Measurements from ENCODE around the gene LRRK1.

Gene LRRK1

DNA sequence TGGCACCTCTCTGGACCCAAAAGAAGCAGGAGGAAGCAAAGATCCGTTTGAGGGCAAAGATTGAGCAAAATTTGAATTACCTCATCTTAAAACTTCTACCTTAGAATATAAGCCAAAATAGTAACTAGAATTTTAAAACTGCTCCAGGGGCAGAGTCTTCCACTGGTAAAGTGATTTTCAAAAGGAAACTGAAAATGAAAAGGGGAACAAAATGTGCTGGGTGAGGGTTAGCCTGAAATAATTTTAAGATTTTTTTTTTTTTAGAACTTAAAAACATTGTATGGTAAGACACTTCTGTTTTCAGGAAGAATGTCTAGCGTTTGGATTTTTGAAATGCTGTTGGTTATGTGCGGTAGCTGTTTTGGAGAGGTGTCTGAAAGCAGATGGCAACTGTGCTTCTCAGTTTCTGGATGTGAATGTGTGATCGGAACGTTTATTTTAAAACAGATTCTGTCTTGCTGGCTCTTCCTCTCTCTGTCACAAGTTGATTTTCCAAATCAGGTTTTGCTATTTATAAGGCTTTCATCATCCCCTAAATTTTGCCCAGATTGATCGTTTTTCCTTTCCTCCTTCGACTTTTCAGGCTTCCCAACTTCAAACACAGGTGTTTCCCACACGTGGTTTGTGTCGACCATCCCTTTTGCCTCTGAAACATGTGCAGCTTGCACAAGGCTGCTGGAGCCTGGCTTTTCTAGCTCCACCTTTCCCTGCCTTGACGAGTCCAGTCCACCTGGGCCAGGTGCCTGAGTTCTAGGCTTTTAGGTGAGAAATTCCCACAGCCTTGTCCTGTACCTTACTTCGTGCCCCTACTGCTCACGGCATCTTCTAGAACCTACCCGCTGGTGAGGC is 3.3 kb downstream of the LRRK1 start:
- Histone ChIP-seq H3K4me3 (ENCODE audit: low read length) (peak overlapping the region; percentile 96), H3K27ac (ENCODE audit: low read depth, low read length) (peak overlapping the region; percentile 92), H3K4me1 (ENCODE audit: control insufficient read depth, low read length) (peaks cover 72% of the 10 kb centered on the region), H3K27me3 (ENCODE audit: control insufficient read depth, low read length) (no peaks in the 10 kb centered on the region), H4K20me1 (ENCODE audit: control insufficient read depth, insufficient read depth, low read depth, low read length) (no peaks in the 10 kb centered on the region; the same call in 1 of the 2 replicates), H3K9me2 (replicated peaks; ENCODE audit: control insufficient read depth, low read length) (no peaks in the 10 kb centered on the region), H3F3A (ENCODE audit: control insufficient read depth, insufficient read depth) (peaks cover 59% of the 10 kb centered on the region), H3K9me3 (ENCODE audit: control insufficient read depth, insufficient read depth, low read length) (no peaks in the 10 kb centered on the region), H3K4me2 (ENCODE audit: low read length) (peak overlapping the region; percentile 100), H3K79me2 (ENCODE audit: control insufficient read depth, low read length) (peaks cover 89% of the 10 kb centered on the region), H3K36me3 (ENCODE audit: control insufficient read depth, low read length) (peaks cover 81% of the 10 kb centered on the region)
- TF ChIP-seq, protein P1, sequence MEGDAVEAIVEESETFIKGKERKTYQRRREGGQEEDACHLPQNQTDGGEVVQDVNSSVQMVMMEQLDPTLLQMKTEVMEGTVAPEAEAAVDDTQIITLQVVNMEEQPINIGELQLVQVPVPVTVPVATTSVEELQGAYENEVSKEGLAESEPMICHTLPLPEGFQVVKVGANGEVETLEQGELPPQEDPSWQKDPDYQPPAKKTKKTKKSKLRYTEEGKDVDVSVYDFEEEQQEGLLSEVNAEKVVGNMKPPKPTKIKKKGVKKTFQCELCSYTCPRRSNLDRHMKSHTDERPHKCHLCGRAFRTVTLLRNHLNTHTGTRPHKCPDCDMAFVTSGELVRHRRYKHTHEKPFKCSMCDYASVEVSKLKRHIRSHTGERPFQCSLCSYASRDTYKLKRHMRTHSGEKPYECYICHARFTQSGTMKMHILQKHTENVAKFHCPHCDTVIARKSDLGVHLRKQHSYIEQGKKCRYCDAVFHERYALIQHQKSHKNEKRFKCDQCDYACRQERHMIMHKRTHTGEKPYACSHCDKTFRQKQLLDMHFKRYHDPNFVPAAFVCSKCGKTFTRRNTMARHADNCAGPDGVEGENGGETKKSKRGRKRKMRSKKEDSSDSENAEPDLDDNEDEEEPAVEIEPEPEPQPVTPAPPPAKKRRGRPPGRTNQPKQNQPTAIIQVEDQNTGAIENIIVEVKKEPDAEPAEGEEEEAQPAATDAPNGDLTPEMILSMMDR (IDR thresholded peaks at IDR 0.05; ENCODE audit: low read depth, low read length, poor library complexity, severe bottlenecking), result no peak
- no peak for TF ChIP-seq EZH2phosphoT487 (IDR thresholded peaks at IDR 0.05; ENCODE audit: borderline replicate concordance, low read length)

DNA sequence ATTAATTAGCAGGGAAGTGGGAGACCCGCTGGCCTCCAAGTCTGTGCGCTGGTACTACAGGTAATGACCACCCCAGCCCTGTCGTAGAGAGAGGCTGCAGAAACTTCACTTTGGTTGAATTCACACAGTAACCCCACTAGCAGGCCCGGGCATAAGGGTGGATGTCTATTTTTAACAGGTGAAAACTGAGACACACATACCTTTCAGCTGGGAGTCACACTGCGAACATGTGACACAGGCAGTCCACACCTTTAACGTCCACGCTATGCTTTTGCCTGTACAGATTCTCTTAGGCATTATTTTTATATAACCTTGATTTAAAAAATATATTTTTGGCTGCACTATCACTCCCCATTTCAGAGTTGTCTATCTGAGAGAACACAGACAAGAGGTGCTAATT is 3.9 kb downstream of the LRRK1 start:
- Histone ChIP-seq H4K20me1 (ENCODE audit: control insufficient read depth, insufficient read depth, low read depth, low read length) (no peaks in the 10 kb centered on the region; the same call in 1 of the 2 replicates), H3K79me2 (ENCODE audit: control insufficient read depth, low read length) (peaks cover 89% of the 10 kb centered on the region), H3K36me3 (ENCODE audit: control insufficient read depth, low read length) (peaks cover 83% of the 10 kb centered on the region), H3K9me3 (ENCODE audit: control insufficient read depth, insufficient read depth, low read length) (no peaks in the 10 kb centered on the region), H3K9me2 (replicated peaks; ENCODE audit: control insufficient read depth, low read length) (no peaks in the 10 kb centered on the region), H3K27me3 (ENCODE audit: control insufficient read depth, low read length) (no peaks in the 10 kb centered on the region), H3K4me2 (ENCODE audit: low read length) (peak overlapping the region; percentile 100), H3K4me1 (ENCODE audit: control insufficient read depth, low read length) (peaks cover 74% of the 10 kb centered on the region), H3K4me3 (ENCODE audit: low read length) (peak overlapping the region; percentile 96), H3F3A (ENCODE audit: control insufficient read depth, insufficient read depth) (peaks cover 65% of the 10 kb centered on the region), H3K27ac (ENCODE audit: low read depth, low read length) (peak overlapping the region; percentile 92)
- TF ChIP-seq, protein P1 (IDR thresholded peaks at IDR 0.05; ENCODE audit: low read depth, low read length, poor library complexity, severe bottlenecking), result no peak
- no peak for TF ChIP-seq EZH2phosphoT487 (IDR thresholded peaks at IDR 0.05; ENCODE audit: borderline replicate concordance, low read length)

DNA sequence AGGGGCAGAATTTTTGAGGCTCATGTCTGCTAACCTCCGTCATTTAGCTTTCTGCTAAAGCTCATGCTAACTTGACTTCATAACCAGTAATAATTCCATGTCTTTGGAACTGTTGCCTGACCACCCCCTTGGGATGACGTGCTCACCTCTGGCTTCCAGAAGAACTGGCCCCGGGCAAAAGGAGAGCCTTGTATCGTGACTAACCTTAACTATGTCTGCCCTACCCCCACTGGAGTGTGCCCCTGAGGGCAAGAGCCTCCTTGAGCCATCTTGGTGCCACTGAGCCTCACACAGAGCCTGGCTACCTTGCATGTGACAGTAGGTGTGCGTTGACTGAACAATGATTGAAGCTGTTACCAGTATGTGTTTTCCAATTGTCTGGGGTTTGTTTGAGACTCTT is 4.7 kb downstream of the LRRK1 start:
- H4K20me1 ChIP-seq (ENCODE audit: control insufficient read depth, insufficient read depth, low read depth, low read length), result no peaks in the 10 kb centered on the region; the same call in 1 of the 2 replicates
- peak overlapping the region; percentile 96 for H3K4me3 ChIP-seq (ENCODE audit: low read length)
- H3K9me2 ChIP-seq (replicated peaks; ENCODE audit: control insufficient read depth, low read length), result no peaks in the 10 kb centered on the region
- peaks cover 87% of the 10 kb centered on the region for H3K36me3 ChIP-seq (ENCODE audit: control insufficient read depth, low read length)
- peaks cover 89% of the 10 kb centered on the region for H3K79me2 ChIP-seq (ENCODE audit: control insufficient read depth, low read length)
- H3K9me3 ChIP-seq (ENCODE audit: control insufficient read depth, insufficient read depth, low read length), result no peaks in the 10 kb centered on the region
- H3K27me3 ChIP-seq (ENCODE audit: control insufficient read depth, low read length), result no peaks in the 10 kb centered on the region
- H3K27ac ChIP-seq (ENCODE audit: low read depth, low read length), result peak overlapping the region; percentile 92
- H3K4me1 ChIP-seq (ENCODE audit: control insufficient read depth, low read length), result peaks cover 82% of the 10 kb centered on the region
- peaks cover 71% of the 10 kb centered on the region for H3F3A ChIP-seq (ENCODE audit: control insufficient read depth, insufficient read depth)
- H3K4me2 ChIP-seq (ENCODE audit: low read length), result peak overlapping the region; percentile 100
- TF ChIP-seq, protein P1 (IDR thresholded peaks at IDR 0.05; ENCODE audit: low read depth, low read length, poor library complexity, severe bottlenecking), result no peak
- no peak for TF ChIP-seq EZH2phosphoT487 (IDR thresholded peaks at IDR 0.05; ENCODE audit: borderline replicate concordance, low read length)

Data from DOHH2 (cell line).